ENCODE measurements around the gene MBD3.
"Not testable (repeated sequence)": the region's sequence is repeated elsewhere in the genome, so short reads cannot be mapped to it uniquely, and the experiment has no call there.

Gene MBD3

GRCh38 chr19:1592755-1593500 is at the start of gene MBD3:
Gene MBD3, minus strand, starts transcription at chr19:1592865. Its CDS starts 234 bp downstream, at chr19:1592631.
- peak; percentile 88 to 89 for DNase-seq

- DNase-seq, result not testable (repeated sequence)
Observed at GRCh38 chr19:1640893-1641448, 48.3 kb upstream of the MBD3 start.

- no peak for DNase-seq
Observed at GRCh38 chr19:1636325-1637236, 43.9 kb upstream of the MBD3 start.

- no peak for DNase-seq
Observed at GRCh38 chr19:1634938-1635243, 42.2 kb upstream of the MBD3 start.

GRCh38 chr19:1634242-1634937 is 41.7 kb upstream of the MBD3 start:
- DNase-seq, result no peak

- DNase-seq, result no peak
Observed at GRCh38 chr19:1633269-1633826, 40.7 kb upstream of the MBD3 start.

- DNase-seq, result no peak
Observed at GRCh38 chr19:1632462-1633268, 40.0 kb upstream of the MBD3 start.

GRCh38 chr19:1631557-1632100 is 39.0 kb upstream of the MBD3 start:
- DNase-seq, result no peak

GRCh38 chr19:1630811-1631210 is 38.1 kb upstream of the MBD3 start:
- no peak for DNase-seq

- no peak for DNase-seq
Observed at GRCh38 chr19:1630012-1630411, 37.3 kb upstream of the MBD3 start.

GRCh38 chr19:1629256-1629808 is 36.7 kb upstream of the MBD3 start:
- no peak for DNase-seq

- DNase-seq, result no peak
Observed at GRCh38 chr19:1627194-1627593, 34.5 kb upstream of the MBD3 start.

GRCh38 chr19:1626417-1627010 is 33.8 kb upstream of the MBD3 start:
- no peak for DNase-seq

GRCh38 chr19:1624458-1624857 is 31.8 kb upstream of the MBD3 start:
- peak; percentile 50 to 57 for DNase-seq

GRCh38 chr19:1622541-1622940 is 29.9 kb upstream of the MBD3 start:
- DNase-seq, result no peak

GRCh38 chr19:1622007-1622406 is 29.3 kb upstream of the MBD3 start:
- DNase-seq, result no peak

- no peak for DNase-seq
Observed at GRCh38 chr19:1621574-1621973, 28.9 kb upstream of the MBD3 start.

GRCh38 chr19:1621021-1621420 is 28.4 kb upstream of the MBD3 start:
- no peak for DNase-seq

GRCh38 chr19:1620502-1620901 is 27.8 kb upstream of the MBD3 start:
- no peak for DNase-seq

GRCh38 chr19:1619703-1620102 is 27.0 kb upstream of the MBD3 start:
- DNase-seq, result no peak

GRCh38 chr19:1619094-1619439 is 26.4 kb upstream of the MBD3 start:
- no peak for DNase-seq
